ENCODE data around the gene NUDT3. TPM values are rescaled to one million over a fixed set of nuclear protein-coding genes. Genes with fewer than 3 reads are reported as not detected.
A peak's percentile ranks its signal among the peaks of the same experiment; 100 is the strongest.
"Not testable (repeated sequence)": the region's sequence is repeated elsewhere in the genome, so short reads cannot be mapped to it uniquely, and the experiment has no call there.

NUDT3 gene
- total RNA-seq, 3 donors from 2014 or later: 28.7 to 33.8 (median 29.0) TPM

DNA sequence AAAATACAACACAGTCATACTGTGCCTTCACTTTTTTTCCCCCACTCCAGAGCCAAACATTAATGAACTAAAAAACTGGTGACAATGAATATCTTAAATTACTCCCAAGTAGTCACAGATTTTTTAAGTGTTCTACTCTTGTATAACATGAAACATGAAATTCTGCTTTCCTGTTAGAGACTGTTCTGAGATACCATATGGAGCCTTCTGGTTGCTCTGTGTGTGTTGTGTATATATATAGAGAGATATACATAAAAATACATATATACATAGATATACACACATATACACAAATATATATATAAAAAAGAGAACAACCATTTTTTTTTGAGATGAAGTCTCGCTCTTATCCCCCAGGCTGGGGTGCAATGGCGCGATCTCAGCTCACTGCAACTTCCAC is 63.5 kb downstream of the NUDT3 start:
- H3K4me1 ChIP-seq: no peaks in the 10 kb centered on the region
- TF ChIP-seq POLR2A (IDR thresholded peaks at IDR 0.05) (no peak), POLR2AphosphoS5 (IDR thresholded peaks at IDR 0.05) (no peak)
- TF ChIP-seq, protein P1, sequence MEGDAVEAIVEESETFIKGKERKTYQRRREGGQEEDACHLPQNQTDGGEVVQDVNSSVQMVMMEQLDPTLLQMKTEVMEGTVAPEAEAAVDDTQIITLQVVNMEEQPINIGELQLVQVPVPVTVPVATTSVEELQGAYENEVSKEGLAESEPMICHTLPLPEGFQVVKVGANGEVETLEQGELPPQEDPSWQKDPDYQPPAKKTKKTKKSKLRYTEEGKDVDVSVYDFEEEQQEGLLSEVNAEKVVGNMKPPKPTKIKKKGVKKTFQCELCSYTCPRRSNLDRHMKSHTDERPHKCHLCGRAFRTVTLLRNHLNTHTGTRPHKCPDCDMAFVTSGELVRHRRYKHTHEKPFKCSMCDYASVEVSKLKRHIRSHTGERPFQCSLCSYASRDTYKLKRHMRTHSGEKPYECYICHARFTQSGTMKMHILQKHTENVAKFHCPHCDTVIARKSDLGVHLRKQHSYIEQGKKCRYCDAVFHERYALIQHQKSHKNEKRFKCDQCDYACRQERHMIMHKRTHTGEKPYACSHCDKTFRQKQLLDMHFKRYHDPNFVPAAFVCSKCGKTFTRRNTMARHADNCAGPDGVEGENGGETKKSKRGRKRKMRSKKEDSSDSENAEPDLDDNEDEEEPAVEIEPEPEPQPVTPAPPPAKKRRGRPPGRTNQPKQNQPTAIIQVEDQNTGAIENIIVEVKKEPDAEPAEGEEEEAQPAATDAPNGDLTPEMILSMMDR (IDR thresholded peaks at IDR 0.05): no peak
- H3K4me3 ChIP-seq: no peak overlapping the region
- H3K9me3 ChIP-seq: no peaks in the 10 kb centered on the region
- H3K27me3 ChIP-seq: no peaks in the 10 kb centered on the region
- DNase-seq (ENCODE audit: low spot score in 2 of 2): no peak
- intact Hi-C loops (cut with DNase I; ENCODE audit: low total_unique reads): no loop called here
- H3K27ac ChIP-seq: no peak overlapping the region
- H3K36me3 ChIP-seq: no peaks in the 10 kb centered on the region

DNA sequence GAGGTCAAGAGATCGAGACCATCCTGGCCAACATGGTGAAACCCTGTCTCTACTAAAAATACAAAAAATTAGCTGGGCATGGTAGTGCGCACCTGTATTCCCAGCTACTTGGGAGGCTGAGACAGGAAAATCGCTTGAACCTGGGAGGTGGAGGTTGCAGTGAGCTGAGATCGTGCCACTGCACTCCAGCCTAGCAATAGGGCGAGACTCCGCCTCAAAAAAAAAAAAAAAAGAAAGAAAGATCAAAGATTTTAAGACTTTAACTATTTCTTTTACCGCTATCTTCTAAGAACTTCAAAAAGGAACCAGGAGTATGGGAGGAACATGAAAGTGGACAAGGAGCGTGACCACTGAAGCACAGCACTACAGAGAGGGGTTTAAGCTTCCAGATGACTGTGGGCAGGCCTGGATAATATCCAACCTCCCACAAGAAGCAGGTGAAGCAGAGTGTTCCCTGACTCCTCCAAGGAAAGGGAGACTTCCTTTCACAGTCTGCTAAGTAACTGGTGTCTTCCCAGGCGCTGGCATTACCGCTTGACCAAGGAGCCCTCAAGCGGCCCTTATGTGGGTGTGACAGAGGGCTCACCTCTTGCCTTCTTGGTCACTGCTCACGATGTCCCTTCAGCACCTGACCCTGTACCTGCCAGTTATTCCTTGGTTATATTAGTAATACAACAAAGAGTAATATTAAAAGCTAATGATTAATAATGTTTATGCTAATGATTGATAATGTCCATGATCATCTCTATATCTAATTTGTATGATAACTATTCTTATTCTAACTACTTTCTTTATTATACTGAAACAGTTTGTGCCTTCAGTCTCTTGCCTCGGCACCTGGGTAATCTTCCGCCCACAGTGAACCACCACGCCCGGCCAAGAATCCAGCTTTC is 64.9 kb downstream of the NUDT3 start:
- H3K4me1 ChIP-seq; H3K36me3 ChIP-seq; H3K9me3 ChIP-seq; H3K27me3 ChIP-seq; DNase-seq (ENCODE audit: low spot score in 2 of 2); intact Hi-C loops (cut with DNase I; ENCODE audit: low total_unique reads); H3K27ac ChIP-seq; H3K4me3 ChIP-seq: not testable (repeated sequence)

DNA sequence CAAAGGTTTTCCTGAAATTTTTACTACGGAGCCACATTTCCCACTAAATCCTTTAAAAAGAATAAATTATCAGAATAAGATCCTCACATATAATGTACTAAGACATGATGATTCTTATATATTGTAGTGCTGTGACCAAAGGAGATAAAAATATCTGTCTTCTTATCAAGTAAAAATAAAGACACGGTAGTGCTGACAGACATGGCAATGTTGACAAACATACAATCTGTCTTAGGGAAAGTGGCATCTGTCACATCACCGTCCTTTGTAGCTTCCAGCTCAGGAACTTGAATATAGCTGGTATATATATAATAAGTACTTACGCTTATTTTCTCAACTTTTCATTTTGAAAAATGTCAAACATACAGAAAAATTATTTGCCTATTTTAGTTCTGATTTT is 66.8 kb downstream of the NUDT3 start:
- TF ChIP-seq, protein P1 (IDR thresholded peaks at IDR 0.05): no peak
- TF ChIP-seq POLR2AphosphoS5 (IDR thresholded peaks at IDR 0.05) (no peak), POLR2A (IDR thresholded peaks at IDR 0.05) (no peak)
- no peaks in the 10 kb centered on the region for H3K4me1 ChIP-seq
- no peaks in the 10 kb centered on the region for H3K36me3 ChIP-seq
- DNase-seq (ENCODE audit: low spot score in 2 of 2): no peak
- H3K4me3 ChIP-seq: no peak overlapping the region
- H3K27me3 ChIP-seq: no peaks in the 10 kb centered on the region
- H3K9me3 ChIP-seq: no peaks in the 10 kb centered on the region
- intact Hi-C loops (cut with DNase I; ENCODE audit: low total_unique reads): no loop called here
- no peak overlapping the region for H3K27ac ChIP-seq

DNA sequence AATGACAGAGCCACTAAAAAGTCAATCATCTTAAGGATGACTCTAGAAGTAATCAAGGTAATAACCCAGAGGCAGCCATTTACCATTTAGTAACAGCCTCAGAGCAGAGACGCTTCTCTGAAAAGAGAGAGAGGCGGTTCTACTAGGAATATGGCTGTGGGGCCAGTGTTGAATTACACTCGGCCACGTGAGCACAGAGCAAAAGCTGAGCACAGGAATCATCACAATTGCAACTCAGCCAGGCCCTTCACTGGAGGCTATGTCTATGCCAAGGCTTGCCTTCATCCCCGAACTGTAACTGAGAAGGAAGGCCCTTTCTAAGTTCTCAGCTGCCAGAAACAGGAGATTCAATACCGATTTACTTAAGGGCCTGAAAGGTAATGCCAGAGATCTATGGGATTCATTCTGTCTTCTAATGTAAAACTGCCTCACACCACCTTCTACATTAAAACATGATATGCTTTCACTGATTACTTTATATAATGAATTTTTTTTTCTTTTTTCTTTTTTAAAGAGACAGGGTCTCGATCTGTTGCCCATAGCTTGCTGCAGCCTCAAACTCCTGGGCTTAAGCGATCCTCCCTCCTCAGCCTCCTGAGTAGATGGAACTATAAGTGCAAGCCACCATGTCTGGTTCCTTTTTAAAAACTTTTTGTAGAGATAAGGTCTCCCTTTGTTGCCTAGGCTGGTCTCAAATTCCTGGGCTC is 67.6 kb downstream of the NUDT3 start:
- H3K27me3 ChIP-seq: no peaks in the 10 kb centered on the region
- intact Hi-C loops (cut with DNase I; ENCODE audit: low total_unique reads): no loop called here
- no peaks in the 10 kb centered on the region for H3K4me1 ChIP-seq
- no peak for DNase-seq (ENCODE audit: low spot score in 2 of 2)
- no peaks in the 10 kb centered on the region for H3K36me3 ChIP-seq
- H3K27ac ChIP-seq: peak overlapping the region in 1 of 2 donors; percentile 33
- no peak overlapping the region for H3K4me3 ChIP-seq
- no peaks in the 10 kb centered on the region for H3K9me3 ChIP-seq
- TF ChIP-seq POLR2A (IDR thresholded peaks at IDR 0.05): no peak
- no peak for TF ChIP-seq POLR2AphosphoS5 (IDR thresholded peaks at IDR 0.05)
- TF ChIP-seq, protein P1 (IDR thresholded peaks at IDR 0.05): no peak

DNA sequence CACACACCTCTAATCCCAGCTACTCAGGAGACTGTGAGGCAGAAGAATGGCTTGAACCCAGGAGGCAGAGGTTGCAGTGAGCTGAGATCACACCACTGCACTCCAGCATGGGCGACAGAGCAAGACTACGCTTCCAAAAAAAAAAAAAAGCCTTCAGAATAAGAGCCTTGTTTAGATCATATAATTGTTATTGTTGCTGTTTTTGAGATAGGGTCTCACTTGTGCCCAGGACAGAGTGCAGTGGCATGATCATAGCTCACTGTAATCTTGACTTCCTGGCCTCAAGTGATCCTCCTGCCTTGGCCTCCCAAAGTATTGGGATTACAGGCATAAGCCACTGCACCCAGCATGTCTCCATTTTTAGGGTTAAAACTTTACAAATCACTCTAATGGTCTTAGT is 68.2 kb downstream of the NUDT3 start:
- H3K4me3 ChIP-seq; intact Hi-C loops (cut with DNase I; ENCODE audit: low total_unique reads); H3K4me1 ChIP-seq; H3K36me3 ChIP-seq; H3K27ac ChIP-seq; H3K27me3 ChIP-seq; DNase-seq (ENCODE audit: low spot score in 2 of 2); H3K9me3 ChIP-seq: not testable (repeated sequence)

DNA sequence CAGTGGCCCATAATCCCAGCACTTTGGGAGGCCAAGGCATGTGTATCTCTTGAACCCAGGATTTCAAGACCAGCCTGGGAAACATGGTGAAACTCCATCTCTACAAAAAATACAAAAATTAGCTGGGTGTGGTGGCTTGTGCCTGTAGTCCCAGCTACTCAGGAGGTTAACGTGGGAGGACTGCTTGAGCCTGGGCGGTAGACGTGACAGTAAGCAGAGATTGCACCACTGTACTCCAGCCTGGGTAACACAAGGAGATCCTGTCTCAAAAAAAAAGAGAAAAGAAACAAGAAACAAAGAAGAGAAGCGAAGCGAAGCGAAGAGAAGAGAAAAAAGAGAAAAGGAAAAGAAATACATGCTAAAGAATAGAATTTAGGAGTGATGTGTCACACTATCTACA is 69.2 kb downstream of the NUDT3 start:
- H3K27me3 ChIP-seq: no peaks in the 10 kb centered on the region
- no peaks in the 10 kb centered on the region for H3K36me3 ChIP-seq
- no peak for DNase-seq (ENCODE audit: low spot score in 2 of 2)
- no peaks in the 10 kb centered on the region for H3K9me3 ChIP-seq
- no peaks in the 10 kb centered on the region for H3K4me1 ChIP-seq
- no peak for TF ChIP-seq POLR2A (IDR thresholded peaks at IDR 0.05)
- TF ChIP-seq, protein P1 (IDR thresholded peaks at IDR 0.05): no peak
- no peak overlapping the region for H3K4me3 ChIP-seq
- intact Hi-C loops (cut with DNase I; ENCODE audit: low total_unique reads): no loop called here
- no peak overlapping the region for H3K27ac ChIP-seq

All from breast epithelium (tissue), 4 donors.